HG03571 (cell line): ENCODE measurements around the gene CTNNA2.

ENCODE experiments used
- ATAC-seq: cut with Tn5 transposase; IDR thresholded peaks from one replicate; pipeline ENCODE4 v1.9.1; 2021; ENCODE audit not compliant: unreplicated experiment

Gene CTNNA2

DNA sequence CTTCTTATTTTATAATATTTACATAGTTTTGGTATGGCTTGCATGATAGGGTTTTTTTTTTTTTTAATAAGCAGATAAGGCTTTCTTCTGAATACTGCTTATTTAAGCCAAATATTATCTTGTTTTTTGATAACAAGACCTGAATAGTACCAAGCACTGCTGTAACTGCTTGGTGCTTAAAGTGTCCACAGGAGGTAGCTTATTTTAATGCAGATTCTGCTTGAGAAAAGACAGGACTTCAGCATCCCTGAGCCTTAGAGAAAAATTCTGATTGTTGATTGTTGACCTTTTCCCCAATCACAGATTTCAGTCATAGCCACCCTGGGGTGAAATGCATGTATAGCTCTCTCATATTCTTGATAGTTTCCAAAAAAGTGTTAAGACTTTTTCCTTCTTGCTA lies 336.4 kb downstream of the CTNNA2 start:
- ATAC-seq, result no peak

GRCh38 chr2:79849949-79850348 lies 337.1 kb downstream of the CTNNA2 start:
- ATAC-seq, result no peak

DNA sequence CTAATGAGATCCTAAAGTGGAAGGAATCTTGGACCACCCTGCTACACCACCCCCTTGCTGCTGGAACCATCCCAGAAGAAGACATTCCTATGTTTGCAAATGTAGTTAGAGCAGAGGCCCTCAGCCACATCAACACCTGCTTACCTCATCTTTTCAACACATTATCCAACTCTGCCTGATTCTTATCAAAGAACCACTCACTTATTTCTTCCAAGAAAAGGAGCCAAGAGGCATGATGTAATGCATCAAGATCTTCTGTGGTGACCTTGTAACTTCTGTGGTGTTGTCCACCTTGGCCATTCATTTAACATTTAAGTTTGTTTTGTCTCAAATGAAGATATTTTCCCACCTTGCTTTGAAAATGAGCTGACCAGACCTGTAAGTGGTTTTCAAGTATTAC lies 338.1 kb downstream of the CTNNA2 start:
- no peak for ATAC-seq

DNA sequence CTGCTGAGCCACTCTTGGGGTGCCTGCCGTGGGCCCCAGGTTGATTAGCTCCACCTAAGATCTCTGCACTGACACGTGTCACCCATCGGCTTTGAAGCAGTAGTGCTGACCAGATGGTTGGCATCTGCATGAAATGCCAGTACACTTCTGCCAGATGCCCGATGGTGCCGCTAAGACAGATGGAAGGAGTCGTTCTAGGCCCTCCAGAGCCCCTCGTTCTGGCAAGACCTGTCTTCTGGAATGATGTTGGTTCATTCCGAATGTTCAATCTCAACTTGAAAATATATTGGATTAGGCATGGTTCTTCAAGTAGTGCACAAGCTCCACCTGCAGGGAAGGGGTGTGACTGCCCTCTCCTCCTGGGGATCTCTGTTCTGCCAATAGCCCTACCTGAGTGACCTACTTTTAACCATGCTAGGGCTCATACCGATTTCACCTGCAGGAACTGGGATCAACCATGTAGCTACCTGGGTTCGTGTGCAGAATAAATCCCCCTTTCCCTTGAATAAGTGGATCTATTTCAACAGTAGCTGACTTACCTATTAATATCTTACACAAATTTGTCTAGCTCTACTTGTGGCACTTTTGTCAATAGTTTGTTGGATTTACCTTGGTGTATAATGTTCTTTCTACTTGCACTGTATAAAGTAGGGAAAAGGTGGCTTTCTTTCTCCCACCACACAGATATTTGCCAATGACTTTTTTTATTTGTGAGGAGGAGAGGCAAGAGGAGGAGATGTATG lies 342.6 kb downstream of the CTNNA2 start:
- ATAC-seq, result no peak

DNA sequence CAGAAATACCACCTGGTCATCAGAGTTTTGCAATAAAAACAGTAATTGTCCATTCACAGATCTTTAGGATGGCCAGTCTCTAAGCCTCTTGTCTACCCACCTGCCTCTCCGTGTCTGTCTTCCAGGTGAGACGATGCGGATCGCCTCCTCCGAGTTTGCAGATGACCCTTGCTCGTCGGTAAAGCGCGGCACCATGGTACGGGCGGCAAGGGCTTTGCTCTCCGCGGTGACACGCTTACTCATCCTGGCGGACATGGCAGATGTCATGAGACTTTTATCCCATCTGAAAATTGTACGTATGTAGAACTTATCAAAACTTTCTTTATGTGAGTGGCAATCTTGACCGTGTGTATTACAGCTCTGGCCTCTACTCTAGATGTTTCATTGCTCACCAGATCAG lies 345.0 kb downstream of the CTNNA2 start:
- ATAC-seq, result no peak

GRCh38 chr2:79860228-79861058 lies 347.6 kb downstream of the CTNNA2 start:
- no peak for ATAC-seq

DNA sequence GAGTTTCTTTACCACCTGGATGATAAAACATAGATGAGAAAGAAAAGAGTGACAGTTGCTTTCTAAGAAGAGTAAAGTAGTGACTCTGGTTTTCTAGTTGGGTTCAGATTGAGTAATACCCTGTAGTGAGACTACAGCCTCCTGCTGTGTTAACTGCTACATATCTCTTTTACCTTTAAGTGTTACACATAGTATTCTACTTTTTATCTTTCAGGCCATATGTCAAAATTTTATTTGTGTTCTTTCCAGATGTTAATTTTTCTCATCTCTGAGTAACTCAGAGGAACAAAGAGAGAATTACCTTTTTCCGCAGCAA lies 348.2 kb downstream of the CTNNA2 start:
- no peak for ATAC-seq

- ATAC-seq, result no peak
These were observed 349.9 kb downstream of the CTNNA2 start for GRCh38 chr2:79862756-79863155.

DNA sequence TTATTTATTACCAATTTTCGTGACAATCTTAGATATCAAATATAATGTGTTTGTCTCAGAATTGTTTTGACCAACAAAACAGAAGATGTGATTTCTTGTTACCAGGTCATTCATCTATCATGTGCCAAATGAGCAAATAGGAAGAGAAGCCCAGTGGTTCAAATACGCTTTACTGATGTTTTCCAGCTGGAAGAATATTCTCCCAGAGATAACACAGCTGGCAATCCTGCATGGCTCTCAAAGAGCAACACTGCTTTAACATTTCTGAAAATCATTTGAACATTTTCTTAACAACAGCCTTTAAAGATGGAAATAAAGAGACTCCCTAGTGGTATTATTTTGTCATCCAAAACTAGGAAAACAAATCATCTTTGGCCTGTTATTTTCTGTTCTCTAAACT lies 359.8 kb downstream of the CTNNA2 start:
- no peak for ATAC-seq

- ATAC-seq, result no peak
These were observed 361.2 kb downstream of the CTNNA2 start for GRCh38 chr2:79874015-79874414.

DNA sequence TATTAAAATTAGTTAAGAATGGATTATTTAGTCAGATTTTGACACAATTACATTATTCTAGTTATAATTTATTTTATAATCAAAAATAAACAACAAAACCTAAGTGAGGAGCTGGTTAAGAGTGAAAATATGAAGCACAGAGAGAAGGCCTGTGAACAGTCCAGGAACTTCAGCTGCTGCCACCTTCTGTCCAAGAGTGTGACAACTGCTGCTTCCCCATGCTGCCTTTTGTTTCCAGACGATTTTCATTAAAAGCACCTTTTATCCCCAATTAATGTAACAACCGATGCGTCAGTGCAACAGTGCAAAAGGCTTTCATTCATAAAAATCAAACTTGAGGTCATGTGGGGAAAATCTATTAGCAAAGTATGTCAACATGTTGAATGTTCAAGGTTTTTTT lies 363.6 kb downstream of the CTNNA2 start:
- ATAC-seq, result no peak

- ATAC-seq, result no peak
These were observed 369.7 kb downstream of the CTNNA2 start for GRCh38 chr2:79882548-79882947.

DNA sequence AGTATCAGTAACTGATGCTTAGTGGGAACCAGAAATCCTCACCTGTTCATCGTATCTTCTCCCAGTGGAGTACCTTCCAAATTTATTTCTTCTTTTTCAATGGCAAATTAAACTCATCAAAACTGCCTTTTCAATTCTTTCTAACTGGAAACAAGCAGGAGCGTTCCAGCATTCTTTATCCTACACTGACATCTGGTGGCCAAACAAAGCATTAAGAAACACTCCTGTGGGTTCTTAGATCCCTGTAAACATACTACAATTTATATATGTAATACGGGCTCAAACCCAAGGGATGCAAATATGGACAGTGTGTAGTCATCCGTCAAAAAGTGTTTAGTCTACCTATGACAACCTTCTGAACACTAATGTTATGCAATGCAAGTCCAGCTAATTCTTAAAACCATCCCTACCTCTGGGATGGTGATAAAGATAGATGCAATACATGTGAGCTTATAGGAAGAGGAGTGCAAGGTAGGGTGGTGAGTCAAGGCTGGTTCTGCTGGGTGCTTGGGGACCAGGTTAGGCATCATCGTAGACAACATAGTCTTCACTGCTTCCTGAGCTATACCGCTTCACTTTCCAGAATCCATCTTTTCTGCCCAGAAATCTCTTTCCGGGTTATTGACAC lies 375.0 kb downstream of the CTNNA2 start:
- ATAC-seq, result no peak

DNA sequence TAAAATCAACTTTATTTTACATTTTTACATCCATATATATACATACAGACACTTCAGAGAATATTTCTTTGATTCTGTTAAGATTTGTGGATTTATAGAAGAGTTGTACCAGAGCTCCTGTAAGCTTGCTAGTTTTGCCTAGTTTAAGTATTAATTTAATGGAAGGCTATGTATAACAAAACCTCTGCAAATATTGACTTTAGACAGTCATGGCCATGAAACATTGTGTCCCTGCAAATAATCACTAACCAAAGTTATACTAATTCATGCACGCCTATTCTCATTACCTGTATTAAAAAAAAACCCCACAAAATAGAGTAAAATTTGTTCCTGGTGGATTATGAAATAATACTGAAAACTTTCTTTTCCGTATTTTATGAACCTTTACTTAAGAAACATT lies 379.3 kb downstream of the CTNNA2 start:
- no peak for ATAC-seq

GRCh38 chr2:79899196-79899595 lies 386.3 kb downstream of the CTNNA2 start:
- ATAC-seq, result no peak

DNA sequence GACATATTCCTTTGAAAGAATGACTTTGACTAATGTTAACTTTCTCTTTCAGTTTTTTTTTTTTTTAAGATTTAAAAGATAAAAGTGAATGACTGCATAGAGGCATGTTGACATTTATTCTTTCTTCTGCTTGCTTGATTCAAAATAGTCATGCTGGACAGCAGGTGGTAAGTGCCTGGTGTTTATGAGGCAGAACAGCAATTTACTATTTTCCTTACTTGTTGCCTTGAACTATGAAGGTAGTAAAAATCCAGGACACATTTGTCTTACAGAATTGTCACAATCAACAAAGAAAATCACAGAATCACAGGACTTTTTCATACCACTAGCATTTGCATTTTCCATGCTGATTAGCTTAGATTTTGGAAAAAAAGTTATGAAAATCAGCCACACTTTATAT lies 388.3 kb downstream of the CTNNA2 start:
- no peak for ATAC-seq

DNA sequence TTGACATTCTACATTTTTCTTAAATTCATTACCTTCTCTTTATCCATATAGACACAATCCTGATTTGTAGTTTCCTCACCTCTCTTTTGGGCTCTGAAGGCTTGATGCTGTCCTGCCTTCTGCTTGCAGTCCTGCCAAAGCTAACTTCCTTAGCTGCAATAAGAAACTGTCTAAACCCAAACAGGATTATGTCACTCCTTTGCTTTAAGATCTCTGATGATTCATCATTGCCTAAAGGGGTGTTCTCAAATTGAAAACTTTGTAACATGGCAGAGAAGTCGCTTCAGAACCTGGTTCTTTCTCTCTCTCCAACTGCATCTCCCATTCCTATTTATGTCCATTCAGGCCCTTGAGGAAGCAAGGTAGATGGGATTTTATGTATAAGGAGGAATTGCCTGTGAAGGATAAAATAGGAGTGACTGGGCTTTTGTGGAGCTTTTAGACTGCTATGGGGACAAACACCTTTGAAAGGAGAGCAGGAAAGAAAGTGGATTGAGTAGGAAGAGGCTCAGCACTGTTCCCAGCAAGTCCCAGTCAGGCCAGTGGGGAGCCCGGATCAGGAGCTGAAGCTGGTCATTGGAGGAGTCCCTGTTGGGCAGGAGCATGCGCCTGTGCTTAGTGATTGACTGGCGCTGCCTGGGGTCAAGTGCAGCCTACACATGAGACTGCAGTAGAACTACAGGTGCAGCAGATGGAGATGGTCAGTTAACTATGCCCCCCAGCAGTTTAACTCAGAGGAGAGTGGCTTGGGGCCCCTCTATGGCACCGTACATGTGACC lies 390.6 kb downstream of the CTNNA2 start:
- no peak for ATAC-seq

DNA sequence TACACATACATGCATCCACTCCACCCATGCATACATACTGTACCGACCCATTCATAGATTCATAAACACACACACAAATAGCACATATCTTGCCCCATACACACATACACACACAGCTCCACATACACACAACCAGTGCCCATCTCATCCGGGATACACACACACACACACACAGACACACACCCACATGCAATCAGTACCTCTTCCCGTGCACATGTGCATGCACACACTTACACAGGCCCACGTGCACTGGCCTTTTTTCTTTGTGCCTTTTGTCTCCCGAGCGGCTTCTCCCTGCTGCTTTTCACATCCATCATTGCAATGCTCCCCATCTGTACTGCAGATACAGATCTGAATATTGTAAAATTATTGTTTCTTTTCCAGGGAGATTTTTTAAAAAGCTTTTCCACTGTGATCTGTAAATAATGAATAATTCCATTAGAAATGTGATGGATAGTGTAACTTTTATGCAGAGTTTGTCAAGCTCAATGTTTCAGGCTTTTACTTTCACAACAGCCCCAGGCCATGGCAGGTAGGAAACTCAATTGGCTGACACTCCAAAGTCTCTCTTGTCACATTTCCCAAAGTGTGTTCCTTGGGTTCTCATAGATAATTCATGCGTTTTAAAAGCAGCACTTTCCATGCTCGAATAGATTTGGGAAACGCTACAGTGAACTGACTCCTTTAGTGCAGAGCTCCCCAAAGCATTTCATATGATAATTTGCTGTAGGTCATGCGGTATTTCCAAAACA lies 393.5 kb downstream of the CTNNA2 start:
- no peak for ATAC-seq

- ATAC-seq, result no peak
These were observed 396.7 kb downstream of the CTNNA2 start for GRCh38 chr2:79909521-79909920.

DNA sequence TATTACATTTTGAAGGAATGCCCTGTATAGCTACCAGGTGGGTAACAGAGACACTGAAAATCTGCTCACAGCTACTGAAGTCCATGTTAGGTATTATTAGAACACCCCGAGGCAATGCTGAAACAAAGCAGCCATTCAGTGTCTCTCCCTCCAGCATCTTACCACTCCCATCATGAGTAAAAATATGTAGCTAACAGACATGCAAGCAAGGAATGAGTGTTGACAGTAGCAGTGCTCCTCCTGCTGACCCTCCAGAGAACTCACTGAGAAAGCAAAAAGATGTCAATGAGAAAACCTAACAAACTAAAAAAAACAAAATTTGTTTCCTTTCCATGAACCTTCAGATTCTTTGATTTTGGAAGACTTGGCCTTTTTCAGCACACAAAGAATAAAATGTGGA lies 397.8 kb downstream of the CTNNA2 start:
- ATAC-seq, result no peak

DNA sequence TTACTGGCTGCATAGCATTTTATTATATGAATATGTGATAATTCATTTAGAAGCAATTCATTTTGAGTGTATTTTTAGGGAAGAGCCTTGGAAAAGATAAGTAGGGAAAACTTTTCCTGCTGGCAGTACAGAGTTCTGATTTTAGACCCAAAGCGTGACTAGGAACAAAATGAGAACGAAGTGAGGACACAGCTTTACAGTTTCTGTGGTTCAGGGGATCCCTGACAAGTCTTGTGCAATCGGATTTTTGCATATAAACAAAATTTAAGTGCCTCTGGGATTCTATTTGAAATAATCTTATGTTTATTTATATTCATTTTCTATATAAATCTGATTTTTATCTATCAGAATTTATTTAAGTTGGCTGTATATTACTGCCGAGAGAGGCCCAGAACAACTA lies 402.6 kb downstream of the CTNNA2 start:
- ATAC-seq, result no peak
